SU-DHL-6 (cell line): ENCODE measurements around the gene HMGCL.

Source experiments
- H2AFZ ChIP-seq: fragments of 200-600 bp; sonication (generic); 2 replicates; pipeline ENCODE4 v1.6.1; 2014; ENCODE audit warnings: low read depth, mild to moderate bottlenecking, moderate library complexity, mixed read lengths, antibody characterized with exemption, low read length; ENCODE audit not compliant: severe bottlenecking
- H3F3A ChIP-seq: fragments of 200-600 bp; shearing (Covaris generic); 2 replicates; pipeline ENCODE4 v1.6.0; 2016; ENCODE audit warnings: antibody characterized with exemption, mild to moderate bottlenecking; ENCODE audit not compliant: insufficient read depth
- H3K27ac ChIP-seq: fragments of 200-600 bp; sonication (generic); 2 replicates; pipeline ENCODE4 v1.5.1; 2016; ENCODE audit warnings: low read depth, mild to moderate bottlenecking, low read length, moderate library complexity, mixed read lengths
- H3K27me3 ChIP-seq: fragments of 200-600 bp; sonication (generic), shearing (Covaris generic); 2 replicates; pipeline ENCODE4 v1.6.0; 2014; ENCODE audit warnings: mild to moderate bottlenecking, low read length
- H3K36me3 ChIP-seq: fragments of 200-600 bp; sonication (generic); 2 replicates; pipeline ENCODE4 v1.6.1; 2014; ENCODE audit warnings: mild to moderate bottlenecking, low read length, mixed read lengths
- H3K4me2 ChIP-seq: fragments of 300-600, 200-600 bp; shearing (Covaris generic), sonication (generic); 2 replicates; pipeline ENCODE4 v1.6.0; 2014; ENCODE audit warnings: low read length, low read depth, mild to moderate bottlenecking; ENCODE audit not compliant: poor library complexity, severe bottlenecking
- H3K4me3 ChIP-seq: fragments of 200-600 bp; sonication (generic); 2 replicates; pipeline ENCODE4 v1.5.1; 2014; ENCODE audit warnings: antibody characterized with exemption, low read length, mild to moderate bottlenecking, mixed read lengths; ENCODE audit not compliant: insufficient read depth, poor library complexity, severe bottlenecking
- H3K79me2 ChIP-seq: fragments of 200-600 bp; sonication (generic); 2 replicates; pipeline ENCODE4 v1.6.1; 2014; ENCODE audit warnings: mild to moderate bottlenecking, low read length, moderate library complexity; ENCODE audit not compliant: insufficient read depth
- H3K9ac ChIP-seq: fragments of 200-600 bp; sonication (generic); 2 replicates; pipeline ENCODE4 v1.7.0; 2014; ENCODE audit warnings: mild to moderate bottlenecking, low read length
- H3K9me2 ChIP-seq: fragments of 200-600 bp; sonication (generic); replicated peaks from 2 replicates; pipeline ENCODE4 v1.6.1; 2014; ENCODE audit warnings: low read length; ENCODE audit not compliant: insufficient read depth
- H3K9me3 ChIP-seq: fragments of 200-600 bp; sonication (generic); 2 replicates; pipeline ENCODE4 v1.6.1; 2014; ENCODE audit warnings: low read length, mixed read lengths; ENCODE audit not compliant: insufficient read depth
- H4K20me1 ChIP-seq: fragments of 200-600 bp; sonication (generic); 2 replicates; pipeline ENCODE4 v1.6.1; 2014; ENCODE audit warnings: low read depth, mild to moderate bottlenecking, antibody characterized with exemption, low read length, moderate library complexity, mixed read lengths
- CTCF ChIP-seq: fragments of 200-600 bp; sonication (generic); IDR thresholded peaks from one replicate; pipeline ENCODE4 v1.5.1; 2017; ENCODE audit warnings: antibody characterized with exemption, mild to moderate bottlenecking, low read length, moderate library complexity; ENCODE audit not compliant: insufficient read depth, poor library complexity, severe bottlenecking
- EZH2phosphoT487 ChIP-seq: fragments of 200-600 bp; sonication (generic), shearing (Covaris generic); conservative IDR thresholded peaks from 2 replicates; pipeline ENCODE4 v1.6.1; 2018; ENCODE audit warnings: mild to moderate bottlenecking, antibody characterized with exemption, low read length, moderate library complexity, mixed read lengths

The HMGCL gene

GRCh38 chr1:23865543-23865930 is 40.3 kb upstream of the HMGCL start:
- Histone ChIP-seq H3K4me2 (no peak overlapping the region), H3K27ac (no peak overlapping the region), H3K9me3 (no peaks in the 10 kb centered on the region), H3K27me3 (no peaks in the 10 kb centered on the region), H3F3A (peaks cover 11% of the 10 kb centered on the region; the same call in 1 of the 2 replicates), H3K36me3 (peaks cover 14% of the 10 kb centered on the region; the same call in 1 of the 2 replicates), H3K9me2 (no peaks in the 10 kb centered on the region), H3K4me3 (no peak overlapping the region), H3K9ac (no peak overlapping the region), H4K20me1 (no peaks in the 10 kb centered on the region), H2AFZ (no peak overlapping the region), H3K79me2 (peaks cover 13% of the 10 kb centered on the region; the same call in 1 of the 2 replicates)
- TF ChIP-seq EZH2phosphoT487, result no peak
- no peak for TF ChIP-seq CTCF

GRCh38 chr1:23864801-23865542 is 39.7 kb upstream of the HMGCL start:
- Histone ChIP-seq H3F3A (peaks cover 11% of the 10 kb centered on the region; the same call in 1 of the 2 replicates), H3K9ac (no peak overlapping the region), H3K9me3 (no peaks in the 10 kb centered on the region), H3K4me2 (no peak overlapping the region), H4K20me1 (no peaks in the 10 kb centered on the region), H2AFZ (no peak overlapping the region), H3K27ac (no peak overlapping the region), H3K9me2 (no peaks in the 10 kb centered on the region), H3K79me2 (peaks cover 13% of the 10 kb centered on the region; the same call in 1 of the 2 replicates), H3K4me3 (no peak overlapping the region), H3K27me3 (no peaks in the 10 kb centered on the region), H3K36me3 (peaks cover 14% of the 10 kb centered on the region; the same call in 1 of the 2 replicates)
- TF ChIP-seq EZH2phosphoT487 (no peak), CTCF (no peak)

- no peak overlapping the region for H3K27ac ChIP-seq
- H2AFZ ChIP-seq, result no peak overlapping the region
- no peak overlapping the region for H3K9ac ChIP-seq
- no peaks in the 10 kb centered on the region for H3K27me3 ChIP-seq
- no peak for TF ChIP-seq EZH2phosphoT487
- TF ChIP-seq CTCF, result no peak
- H3K36me3 ChIP-seq, result peaks cover 14% of the 10 kb centered on the region; the same call in 1 of the 2 replicates
- H3K4me3 ChIP-seq, result no peak overlapping the region
- peaks cover 12% of the 10 kb centered on the region; the same call in 1 of the 2 replicates for H3K79me2 ChIP-seq
- H3F3A ChIP-seq, result peaks cover 6% of the 10 kb centered on the region; the same call in 1 of the 2 replicates
- no peak overlapping the region for H3K4me2 ChIP-seq
- H4K20me1 ChIP-seq, result no peaks in the 10 kb centered on the region
- H3K9me2 ChIP-seq, result no peaks in the 10 kb centered on the region
- no peaks in the 10 kb centered on the region for H3K9me3 ChIP-seq
Observed at GRCh38 chr1:23862640-23863039, 37.4 kb upstream of the HMGCL start.
